H9 (cell line): ENCODE measurements around the gene SMIM14. TPM values are rescaled to one million over a fixed set of nuclear protein-coding genes. Genes with fewer than 3 reads are reported as not detected.

Experiments used
- DNase-seq: peaks from one replicate; pipeline ENCODE4 v3.0.0-alpha.2; 2017
- H2AFZ ChIP-seq: one replicate; pipeline ENCODE4 v1.6.1; 2013; ENCODE audit warnings: mild to moderate bottlenecking, low read length, control low read depth, moderate library complexity
- H2AK5ac ChIP-seq: 2 replicates; pipeline ENCODE4 v1.6.1; 2013; ENCODE audit warnings: low read length, control low read depth, mixed read lengths; ENCODE audit not compliant: insufficient read length
- H2BK120ac ChIP-seq: one replicate; pipeline ENCODE4 v1.6.1; 2013; ENCODE audit warnings: low read depth, mild to moderate bottlenecking, low read length, control low read depth, inconsistent platforms; ENCODE audit not compliant: poor library complexity, severe bottlenecking
- H2BK12ac ChIP-seq: 2 replicates; pipeline ENCODE4 v1.6.1; 2013; ENCODE audit warnings: low read length, control low read depth, mixed read lengths, low read depth; ENCODE audit not compliant: insufficient read length
- H2BK15ac ChIP-seq: 2 replicates; pipeline ENCODE4 v1.6.1; 2013; ENCODE audit warnings: low read depth, low read length, control low read depth
- H2BK20ac ChIP-seq: one replicate; pipeline ENCODE4 v1.6.1; 2013; ENCODE audit warnings: low read depth, mild to moderate bottlenecking, low read length, control low read depth, inconsistent platforms; ENCODE audit not compliant: poor library complexity, severe bottlenecking
- H2BK5ac ChIP-seq: 2 replicates; pipeline ENCODE4 v1.6.1; 2013; ENCODE audit warnings: low read length, control low read depth, mixed read lengths; ENCODE audit not compliant: insufficient read length
- H3K14ac ChIP-seq: 2 replicates; pipeline ENCODE4 v1.6.1; 2013; ENCODE audit warnings: low read length, control low read depth; ENCODE audit not compliant: insufficient read depth
- H3K18ac ChIP-seq: 2 replicates; pipeline ENCODE4 v1.6.1; 2013; ENCODE audit warnings: low read depth, mild to moderate bottlenecking, mixed read lengths, low read length, control low read depth; ENCODE audit not compliant: insufficient read length
- H3K23ac ChIP-seq: 2 replicates; pipeline ENCODE4 v1.6.1; 2013; ENCODE audit warnings: low read length, control low read depth, mixed read lengths, low read depth; ENCODE audit not compliant: insufficient read length
- H3K23me2 ChIP-seq: 2 replicates; pipeline ENCODE4 v1.6.1; 2013; ENCODE audit warnings: low read depth, mild to moderate bottlenecking, mixed read lengths, low read length, control low read depth; ENCODE audit not compliant: insufficient read length, poor library complexity, severe bottlenecking
- H3K27ac ChIP-seq: 2 replicates; pipeline ENCODE4 v1.5.1; 2013; ENCODE audit warnings: low read length, control low read depth, mixed read lengths, low read depth; ENCODE audit not compliant: insufficient read length
- H3K27me3 ChIP-seq: 2 replicates; pipeline ENCODE4 v1.6.1; 2013; ENCODE audit warnings: low read length, control low read depth, inconsistent platforms; ENCODE audit not compliant: insufficient read depth
- H3K4ac ChIP-seq: 2 replicates; pipeline ENCODE4 v1.6.1; 2013; ENCODE audit warnings: low read depth, mild to moderate bottlenecking, control low read depth, inconsistent platforms, low read length, moderate library complexity
- H3K4me1 ChIP-seq: 2 replicates; pipeline ENCODE4 v1.6.1; 2013; ENCODE audit warnings: low read length, control low read depth, inconsistent platforms; ENCODE audit not compliant: insufficient read depth
- H3K4me2 ChIP-seq: 2 replicates; pipeline ENCODE4 v1.6.1; 2013; ENCODE audit warnings: low read length, control low read depth, mixed read lengths; ENCODE audit not compliant: insufficient read length, insufficient read depth
- H3K56ac ChIP-seq: 2 replicates; pipeline ENCODE4 v1.6.1; 2013; ENCODE audit warnings: low read depth, mild to moderate bottlenecking, mixed read lengths, low read length, control low read depth; ENCODE audit not compliant: insufficient read length
- H3K79me1 ChIP-seq: 2 replicates; pipeline ENCODE4 v1.6.1; 2013; ENCODE audit warnings: low read depth, mild to moderate bottlenecking, moderate library complexity, low read length, control low read depth, inconsistent platforms; ENCODE audit not compliant: insufficient read depth, poor library complexity, severe bottlenecking
- H3K79me2 ChIP-seq: 2 replicates; pipeline ENCODE4 v1.6.1; 2013; ENCODE audit warnings: low read length, control low read depth, inconsistent platforms; ENCODE audit not compliant: insufficient read depth
- H3K9ac ChIP-seq: 2 replicates; pipeline ENCODE4 v1.6.1; 2013; ENCODE audit warnings: low read length, control low read depth, mixed read lengths; ENCODE audit not compliant: insufficient read length; ENCODE audit errors: extremely low read depth
- H3K9me3 ChIP-seq: one replicate; pipeline ENCODE4 v1.6.1; 2013; ENCODE audit warnings: low read depth, low read length, inconsistent platforms; ENCODE audit not compliant: control insufficient read depth
- H3T11ph ChIP-seq: one replicate; pipeline ENCODE4 v1.6.1; 2013; ENCODE audit warnings: mild to moderate bottlenecking, low read length, control low read depth, inconsistent platforms
- H4K20me1 ChIP-seq: one replicate; pipeline ENCODE4 v1.6.1; 2013; ENCODE audit not compliant: control insufficient read depth, insufficient read length, insufficient read depth
- H4K5ac ChIP-seq: 2 replicates; pipeline ENCODE4 v1.6.1; 2013; ENCODE audit warnings: low read depth, mild to moderate bottlenecking, mixed read lengths, low read length, control low read depth; ENCODE audit not compliant: insufficient read length
- H4K8ac ChIP-seq: replicated peaks from 2 replicates; pipeline ENCODE4 v1.6.1; 2013; ENCODE audit warnings: low read length, control low read depth, mixed read lengths, low read depth; ENCODE audit not compliant: insufficient read length
- H4K91ac ChIP-seq: 2 replicates; pipeline ENCODE4 v1.6.1; 2013; ENCODE audit warnings: low read depth, mild to moderate bottlenecking, moderate library complexity, mixed read lengths, low read length, control low read depth; ENCODE audit not compliant: insufficient read length
- H3K27ac Mint-ChIP-seq, 3 experiments: 2 replicates in 2 of 3; 3 replicates in 1 of 3; pipeline ENCODE4 v1.8.0; 2020 to 2021; ENCODE audit warnings: mixed read lengths in 3 of 3, mild to moderate bottlenecking in 1 of 3, moderate library complexity in 1 of 3
- H3K27me3 Mint-ChIP-seq: 2 replicates; pipeline ENCODE4 v1.8.0; 2021; ENCODE audit warnings: low read depth, mild to moderate bottlenecking, moderate library complexity, mixed read lengths
- H3K36me3 Mint-ChIP-seq, 3 experiments: 2 replicates in 2 of 3; 3 replicates in 1 of 3; pipeline ENCODE4 v1.8.0; 2020 to 2021; ENCODE audit warnings: low read depth in 3 of 3, mixed read lengths in 3 of 3; ENCODE audit not compliant: insufficient read depth in 1 of 3
- H3K4me1 Mint-ChIP-seq, 2 experiments: 2 replicates each; pipeline ENCODE4 v1.8.0; 2020; ENCODE audit warnings: mixed read lengths in 2 of 2
- H3K4me3 Mint-ChIP-seq, 2 experiments: 2 replicates in 1 of 2; 3 replicates in 1 of 2; pipeline ENCODE4 v1.8.0; 2020 to 2021; ENCODE audit warnings: mild to moderate bottlenecking in 2 of 2, mixed read lengths in 2 of 2, moderate library complexity in 1 of 2
- H3K9me3 Mint-ChIP-seq, 2 experiments: 2 replicates in 1 of 2; 3 replicates in 1 of 2; pipeline ENCODE4 v1.8.0; 2020; ENCODE audit warnings: mild to moderate bottlenecking in 2 of 2, mixed read lengths in 2 of 2, moderate library complexity in 1 of 2
- CTCF ChIP-seq: fragments of 200-600 bp; sonication (generic); conservative IDR thresholded peaks from 3 replicates; pipeline ENCODE4 v1.8.0; 2021; ENCODE audit warnings: antibody characterized with exemption, mild to moderate bottlenecking
- WGBS: extraction: QIAGEN DNeasy Blood & Tissue Kit; methylation state at CpG from one replicate; pipeline ENCODE4 v1.1.7; 2013; ENCODE audit warnings: missing lambda C conversion rate, low lambda C conversion rate, mixed read lengths; ENCODE audit not compliant: insufficient read length; ENCODE audit errors: extremely low coverage; 5-methylcytosine and 5-hydroxymethylcytosine counted together
- total RNA-seq: library from RNA; stranded (reverse); gene quantifications from 2 replicates; pipeline ENCODE4 v1.2.1, GENCODE V29; 2021

SMIM14 gene
- total RNA-seq, 1 experiment from 2014 or later = 19.4 TPM

GRCh38 chr4:39543034-39543433, 95.6 kb downstream of the SMIM14 start:
- H4K20me1 ChIP-seq = no peaks in the 10 kb centered on the region
- H4K8ac ChIP-seq = no peak overlapping the region
- no peak overlapping the region for H3K4me2 ChIP-seq
- H3K27me3 Mint-ChIP-seq = no peaks in the 10 kb centered on the region
- H3K4me1 ChIP-seq = no peaks in the 10 kb centered on the region; the same call in 1 of the 2 replicates
- no peak overlapping the region for H3K9ac ChIP-seq
- no peak overlapping the region for H3T11ph ChIP-seq
- no peak overlapping the region for H3K23ac ChIP-seq
- H2BK5ac ChIP-seq = no peak overlapping the region
- no peak overlapping the region for H3K4me3 Mint-ChIP-seq
- H3K4me1 Mint-ChIP-seq = peaks cover 21 to 25% of the 10 kb centered on the region in 2 experiments
- H3K27me3 ChIP-seq = no peaks in the 10 kb centered on the region
- no peak overlapping the region for H3K27ac ChIP-seq
- H3K4ac ChIP-seq = no peak overlapping the region
- no peak overlapping the region for H3K56ac ChIP-seq
- no peaks in the 10 kb centered on the region; a peak in 1 of 7 replicates for H3K36me3 Mint-ChIP-seq
- no CpG with 5 or more reads among the region's 5 CpGs for WGBS
- no peak overlapping the region; the same call in 1 of the 2 replicates for H3K14ac ChIP-seq
- DNase-seq = no peak
- no peak overlapping the region for H2BK120ac ChIP-seq
- H3K9me3 Mint-ChIP-seq = no peaks in the 10 kb centered on the region
- no peaks in the 10 kb centered on the region for H3K9me3 ChIP-seq
- no peak overlapping the region for H2BK12ac ChIP-seq
- H2AFZ ChIP-seq = no peak overlapping the region
- no peaks in the 10 kb centered on the region for H3K79me2 ChIP-seq
- no peak for TF ChIP-seq CTCF
- no peaks in the 10 kb centered on the region for H3K23me2 ChIP-seq
- H2AK5ac ChIP-seq = no peak overlapping the region
- H3K18ac ChIP-seq = no peak overlapping the region
- no peak overlapping the region for H4K5ac ChIP-seq
- no peak overlapping the region for H4K91ac ChIP-seq
- H3K27ac Mint-ChIP-seq = no peak overlapping the region; a peak in 1 of 7 replicates
- no peaks in the 10 kb centered on the region for H3K79me1 ChIP-seq
- no peak overlapping the region for H2BK20ac ChIP-seq
- H2BK15ac ChIP-seq = no peak overlapping the region
